AG09309 (cell line): Measurements from ENCODE around the gene DTNBP1.
A peak's percentile ranks its signal among the peaks of the same experiment; 100 is the strongest.

Source experiments
- DNase-seq: peaks from one replicate; pipeline ENCODE4 v3.0.0-alpha.2; 2010; ENCODE audit warnings: low read depth
- H3K4me3 ChIP-seq: 2 replicates; pipeline ENCODE4 v1.5.1; 2011; ENCODE audit warnings: mild to moderate bottlenecking, low read depth, low read length, moderate library complexity; ENCODE audit not compliant: control insufficient read depth
- TF ChIP-seq, protein P1 (sequence below): IDR thresholded peaks from 2 replicates; pipeline ENCODE4 v1.5.1; 2011; ENCODE audit warnings: mild to moderate bottlenecking, low read depth, low read length, inconsistent platforms; ENCODE audit not compliant: insufficient read depth, control insufficient read depth; ENCODE audit errors: missing control alignments

Gene DTNBP1

DNA sequence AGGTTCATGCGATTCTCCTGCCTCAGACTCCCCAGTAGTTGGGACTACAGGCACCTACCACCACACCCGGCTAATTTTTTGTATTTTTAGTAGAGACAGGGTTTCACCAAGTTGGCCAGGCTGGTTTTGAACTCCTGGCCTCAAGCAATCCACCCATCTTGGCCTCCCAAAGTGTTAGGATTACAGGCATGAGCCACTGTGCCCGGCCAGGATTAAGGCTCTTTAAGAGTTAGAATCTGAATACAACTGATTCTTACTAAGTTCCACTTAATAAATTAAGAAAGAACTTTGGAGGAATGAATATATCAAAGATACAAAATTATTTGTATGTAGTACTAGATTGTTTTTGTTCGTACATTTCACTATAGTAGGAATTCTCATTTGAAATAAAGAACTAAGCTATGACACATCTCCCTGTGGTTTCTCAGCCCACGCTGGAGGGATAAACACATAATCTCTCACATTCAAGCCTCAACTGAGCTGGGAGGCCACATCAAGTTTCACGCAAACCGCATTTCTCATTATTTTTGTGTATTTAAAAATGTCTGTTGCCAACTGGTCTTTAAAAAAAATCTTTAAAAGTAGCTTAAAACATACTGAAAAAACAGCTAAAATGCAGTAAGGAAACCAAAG is 34.2 kb downstream of the DTNBP1 start:
- TF ChIP-seq, protein P1, sequence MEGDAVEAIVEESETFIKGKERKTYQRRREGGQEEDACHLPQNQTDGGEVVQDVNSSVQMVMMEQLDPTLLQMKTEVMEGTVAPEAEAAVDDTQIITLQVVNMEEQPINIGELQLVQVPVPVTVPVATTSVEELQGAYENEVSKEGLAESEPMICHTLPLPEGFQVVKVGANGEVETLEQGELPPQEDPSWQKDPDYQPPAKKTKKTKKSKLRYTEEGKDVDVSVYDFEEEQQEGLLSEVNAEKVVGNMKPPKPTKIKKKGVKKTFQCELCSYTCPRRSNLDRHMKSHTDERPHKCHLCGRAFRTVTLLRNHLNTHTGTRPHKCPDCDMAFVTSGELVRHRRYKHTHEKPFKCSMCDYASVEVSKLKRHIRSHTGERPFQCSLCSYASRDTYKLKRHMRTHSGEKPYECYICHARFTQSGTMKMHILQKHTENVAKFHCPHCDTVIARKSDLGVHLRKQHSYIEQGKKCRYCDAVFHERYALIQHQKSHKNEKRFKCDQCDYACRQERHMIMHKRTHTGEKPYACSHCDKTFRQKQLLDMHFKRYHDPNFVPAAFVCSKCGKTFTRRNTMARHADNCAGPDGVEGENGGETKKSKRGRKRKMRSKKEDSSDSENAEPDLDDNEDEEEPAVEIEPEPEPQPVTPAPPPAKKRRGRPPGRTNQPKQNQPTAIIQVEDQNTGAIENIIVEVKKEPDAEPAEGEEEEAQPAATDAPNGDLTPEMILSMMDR, result no peak
- no peak overlapping the region for H3K4me3 ChIP-seq
- DNase-seq, result peak; percentile 59

DNA sequence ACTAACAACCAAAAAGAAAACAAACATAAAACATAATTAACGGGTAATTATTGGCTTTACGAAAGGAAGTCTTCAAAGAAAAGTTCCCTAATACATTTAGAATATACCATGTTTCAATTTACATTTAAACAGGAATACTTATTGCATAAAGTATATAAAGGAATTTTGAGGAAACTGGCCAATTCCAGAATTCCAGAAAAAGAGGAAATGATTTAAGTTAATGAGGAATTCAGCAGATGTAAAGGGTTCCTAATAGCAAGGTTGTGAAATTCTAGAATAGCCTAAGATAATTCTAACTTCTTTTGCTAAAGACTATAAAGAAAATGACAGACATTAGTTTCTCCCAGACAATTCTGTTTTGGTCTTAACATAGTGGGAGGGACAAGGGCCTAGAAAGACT is 35.0 kb downstream of the DTNBP1 start:
- DNase-seq, result no peak
- no peak overlapping the region for H3K4me3 ChIP-seq
- TF ChIP-seq, protein P1, result no peak

DNA sequence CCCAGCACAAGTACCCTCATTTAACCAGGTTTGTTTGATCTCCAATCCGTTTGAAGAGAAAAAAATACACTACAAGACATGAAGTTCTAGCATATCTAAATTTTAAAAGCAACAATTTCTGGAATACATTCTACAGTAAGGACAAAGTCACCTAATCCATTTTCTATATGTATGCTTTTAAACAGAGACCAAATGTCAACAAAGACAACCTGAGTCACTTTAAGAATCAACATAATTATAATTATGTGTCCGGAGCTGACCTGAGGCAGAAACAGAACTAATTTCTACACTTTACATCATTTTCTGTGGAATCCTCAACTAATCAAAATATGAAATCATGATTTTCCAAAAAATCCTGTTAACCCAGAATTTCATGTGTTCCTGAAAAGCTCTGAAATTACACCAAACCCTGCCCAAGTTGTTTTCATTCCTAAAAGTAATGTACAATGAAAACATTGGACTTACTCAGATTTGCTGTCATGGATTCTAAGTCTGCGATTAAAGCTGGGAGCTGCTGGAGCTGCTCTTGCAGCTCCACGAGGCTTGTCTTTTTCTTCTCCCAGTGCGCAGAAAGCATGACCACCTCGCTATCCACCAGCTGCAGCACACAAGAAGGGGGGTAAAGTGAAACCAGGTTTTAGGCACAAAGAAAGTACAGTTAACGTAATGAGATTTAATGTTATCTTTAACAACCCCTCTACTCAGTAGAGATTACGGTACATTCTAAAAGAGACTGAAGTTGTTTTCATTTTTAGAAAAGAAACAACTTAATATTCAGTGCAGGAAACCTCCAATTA is 35.8 kb downstream of the DTNBP1 start:
- TF ChIP-seq, protein P1, result no peak

DNA sequence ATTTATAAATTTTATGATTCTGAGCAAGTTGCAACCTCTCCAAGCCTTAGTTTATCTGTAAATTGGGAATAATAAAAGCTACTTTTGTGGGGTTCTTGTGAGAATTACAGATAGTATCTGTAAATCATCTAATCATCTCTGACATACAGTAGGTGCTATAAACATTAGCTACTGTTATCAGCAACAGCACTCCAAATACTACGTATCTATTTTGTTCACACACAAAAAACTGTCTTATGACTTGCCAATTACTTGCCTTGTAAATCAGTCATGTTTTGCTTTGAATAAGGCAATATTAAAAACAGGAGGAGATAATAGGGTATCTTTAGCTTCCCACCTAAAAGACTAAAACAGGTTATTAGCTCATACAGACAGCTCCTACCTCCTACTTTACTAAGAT is 36.7 kb downstream of the DTNBP1 start:
- TF ChIP-seq, protein P1, result no peak
- no peak for DNase-seq
- no peak overlapping the region for H3K4me3 ChIP-seq

More for the DNA sequence above, 35.8 kb downstream of the DTNBP1 start:
- DNase-seq, result no peak
- H3K4me3 ChIP-seq, result no peak overlapping the region

DNA sequence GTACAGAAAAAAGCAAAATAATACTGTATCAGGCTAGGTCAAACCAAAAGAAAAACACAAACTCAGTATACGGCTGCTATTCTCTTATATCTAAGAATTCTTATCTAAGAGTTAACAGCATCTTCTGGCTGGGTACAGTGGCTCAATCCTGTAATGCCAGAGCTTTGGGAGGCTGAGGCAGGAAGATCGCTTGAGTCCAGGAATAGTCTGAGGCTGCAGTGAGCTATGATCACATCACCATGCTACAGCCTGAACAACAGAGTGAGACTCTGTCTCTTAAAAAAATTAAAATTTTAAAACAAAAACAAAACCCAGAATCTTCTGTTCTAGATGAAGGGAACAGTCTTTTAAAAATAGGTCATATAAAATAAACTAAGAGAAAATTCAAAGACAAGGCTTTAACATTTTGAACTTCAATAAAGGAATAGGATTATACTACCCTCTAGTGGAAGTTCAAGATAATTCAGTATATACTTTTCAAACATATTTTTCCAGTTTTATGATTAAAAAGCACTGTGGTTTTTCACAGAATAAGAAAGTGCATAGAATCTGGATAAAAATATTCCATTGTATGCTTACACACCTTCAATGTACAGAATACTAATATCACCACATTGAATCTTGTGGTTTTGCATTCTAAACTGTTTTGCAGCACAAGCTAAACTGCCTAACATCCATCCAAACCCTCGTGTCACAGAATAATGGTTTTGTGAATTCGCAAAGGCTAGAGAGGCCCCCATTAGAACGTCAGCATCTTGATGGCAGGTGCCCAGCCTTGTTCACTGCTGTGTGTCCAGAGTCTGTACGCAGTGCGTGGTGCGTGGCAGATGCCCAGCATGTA is 39.3 kb downstream of the DTNBP1 start:
- no peak overlapping the region for H3K4me3 ChIP-seq
- TF ChIP-seq, protein P1, result peak; percentile 12
- DNase-seq, result no peak

DNA sequence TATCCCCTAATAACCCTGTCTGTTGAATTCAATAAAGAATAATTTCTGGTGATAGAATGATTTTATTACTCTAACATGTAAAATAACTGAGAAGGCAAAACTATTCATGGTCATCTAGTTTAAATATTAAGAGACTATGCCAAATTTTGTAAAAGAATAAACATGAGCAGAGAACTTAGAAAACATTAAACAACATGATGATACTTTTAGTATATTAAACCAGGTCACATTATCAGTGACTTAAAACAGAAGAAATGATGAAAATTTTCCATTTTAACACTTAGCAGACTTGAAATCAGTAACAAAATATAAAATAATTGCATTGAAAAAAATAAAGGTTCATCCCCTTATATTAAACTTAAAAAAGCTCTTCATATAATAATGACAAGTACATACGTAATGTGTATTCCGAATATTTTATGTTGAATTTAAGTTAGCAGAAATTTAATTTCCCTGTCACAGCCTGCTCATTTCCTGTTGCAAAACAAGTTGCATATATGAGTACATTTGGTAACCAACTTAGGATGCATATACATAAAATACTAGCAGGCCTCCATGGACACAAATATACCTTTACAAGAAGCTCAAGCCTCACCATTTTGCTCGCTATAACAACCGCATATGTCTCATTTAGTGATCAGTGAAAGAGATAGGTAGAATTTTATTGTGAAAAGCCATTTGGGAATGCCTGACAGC is 40.6 kb downstream of the DTNBP1 start:
- no peak for DNase-seq
- TF ChIP-seq, protein P1, result no peak
- no peak overlapping the region for H3K4me3 ChIP-seq
